Measurements from ENCODE around the gene NUAK2. TPM values are rescaled to one million over a fixed set of nuclear protein-coding genes. Genes with fewer than 3 reads are reported as not detected.

NUAK2 gene
- total RNA-seq, 1 donor, result 34.2 TPM

- H3K27me3 ChIP-seq (ENCODE audit: insufficient read depth, low read length), result peaks cover 4% of the 10 kb centered on the region
- no peak overlapping the region for H3K4me3 ChIP-seq (ENCODE audit: low read length)
- H3K9me3 ChIP-seq (ENCODE audit: low read depth, low read length), result no peaks in the 10 kb centered on the region
- peaks cover 15% of the 10 kb centered on the region for H3K4me1 ChIP-seq (ENCODE audit: insufficient read depth, low read length)
Observed at GRCh38 chr1:205353191-205353590, 31.6 kb upstream of the NUAK2 start.

DNA sequence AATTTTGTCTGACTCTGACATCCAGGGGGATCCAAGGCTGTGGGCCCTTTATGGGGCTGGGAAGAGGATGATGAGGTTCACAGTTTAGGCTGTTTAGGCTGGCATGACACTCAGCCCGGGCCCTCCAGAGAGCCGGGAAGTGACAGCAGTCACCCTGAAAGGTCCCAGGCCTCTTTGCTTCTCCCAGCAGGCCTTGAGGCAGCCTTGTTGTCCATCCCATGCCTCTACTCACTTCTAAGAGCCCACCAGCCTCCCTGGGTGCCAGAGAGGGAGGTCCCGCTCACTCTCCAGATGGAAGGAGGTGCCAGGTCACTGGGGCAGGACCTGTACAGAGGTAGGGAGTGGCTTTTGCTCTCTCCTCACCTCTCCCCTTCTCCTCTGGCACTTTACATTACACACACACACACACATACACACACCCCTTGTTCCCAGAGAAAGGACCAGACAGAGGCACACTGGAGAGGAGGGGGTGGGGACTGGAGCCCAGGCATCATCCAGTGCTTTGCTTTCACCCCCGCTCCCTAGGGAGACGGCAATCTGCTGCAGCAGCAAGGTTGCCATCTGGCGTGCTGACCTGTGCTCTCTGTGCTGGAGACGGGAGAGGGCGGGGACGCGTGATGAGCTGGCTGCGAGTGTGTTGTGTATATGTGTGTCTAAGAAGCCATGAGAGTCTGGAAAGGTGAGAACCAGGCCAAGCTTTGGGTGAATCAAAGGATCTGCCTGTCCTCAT, 30.6 kb upstream of the NUAK2 start:
- Histone ChIP-seq H3K27me3 (ENCODE audit: insufficient read depth, low read length) (peaks cover 2% of the 10 kb centered on the region), H3K4me3 (ENCODE audit: low read length) (no peak overlapping the region), H3K9me3 (ENCODE audit: low read depth, low read length) (no peaks in the 10 kb centered on the region), H3K4me1 (ENCODE audit: insufficient read depth, low read length) (peaks cover 18% of the 10 kb centered on the region)

- peaks cover 12% of the 10 kb centered on the region for H3K27me3 ChIP-seq (ENCODE audit: insufficient read depth, low read length)
Observed at GRCh38 chr1:205350691-205351141, 29.2 kb upstream of the NUAK2 start.

DNA sequence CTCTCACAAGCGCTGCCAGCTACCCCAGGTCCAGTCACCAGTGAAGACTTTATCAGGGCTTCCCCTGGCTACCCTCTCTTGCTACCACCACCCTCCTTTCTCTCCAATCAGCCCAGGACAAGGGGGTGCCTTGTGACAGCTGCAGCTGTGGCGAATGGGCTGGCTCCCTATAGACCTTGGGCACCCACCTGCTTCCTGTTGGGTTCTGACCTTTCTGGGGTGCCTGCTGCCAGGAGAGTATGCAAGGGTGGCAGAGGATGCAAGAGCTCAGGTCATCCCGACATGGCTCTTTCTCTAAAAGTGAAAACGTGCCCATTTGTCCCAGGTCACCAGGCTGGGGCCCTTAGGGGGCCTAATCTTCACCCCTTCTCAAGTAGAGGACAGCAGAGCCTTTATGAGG, 28.6 kb upstream of the NUAK2 start:
- Histone ChIP-seq H3K4me3 (ENCODE audit: low read length) (no peak overlapping the region), H3K4me1 (ENCODE audit: insufficient read depth, low read length) (peaks cover 18% of the 10 kb centered on the region), H3K9me3 (ENCODE audit: low read depth, low read length) (no peaks in the 10 kb centered on the region)

More at GRCh38 chr1:205350691-205351141, 29.2 kb upstream of the NUAK2 start:
- Histone ChIP-seq H3K9me3 (ENCODE audit: low read depth, low read length) (no peaks in the 10 kb centered on the region), H3K4me3 (ENCODE audit: low read length) (no peak overlapping the region), H3K4me1 (ENCODE audit: insufficient read depth, low read length) (peaks cover 18% of the 10 kb centered on the region)

DNA sequence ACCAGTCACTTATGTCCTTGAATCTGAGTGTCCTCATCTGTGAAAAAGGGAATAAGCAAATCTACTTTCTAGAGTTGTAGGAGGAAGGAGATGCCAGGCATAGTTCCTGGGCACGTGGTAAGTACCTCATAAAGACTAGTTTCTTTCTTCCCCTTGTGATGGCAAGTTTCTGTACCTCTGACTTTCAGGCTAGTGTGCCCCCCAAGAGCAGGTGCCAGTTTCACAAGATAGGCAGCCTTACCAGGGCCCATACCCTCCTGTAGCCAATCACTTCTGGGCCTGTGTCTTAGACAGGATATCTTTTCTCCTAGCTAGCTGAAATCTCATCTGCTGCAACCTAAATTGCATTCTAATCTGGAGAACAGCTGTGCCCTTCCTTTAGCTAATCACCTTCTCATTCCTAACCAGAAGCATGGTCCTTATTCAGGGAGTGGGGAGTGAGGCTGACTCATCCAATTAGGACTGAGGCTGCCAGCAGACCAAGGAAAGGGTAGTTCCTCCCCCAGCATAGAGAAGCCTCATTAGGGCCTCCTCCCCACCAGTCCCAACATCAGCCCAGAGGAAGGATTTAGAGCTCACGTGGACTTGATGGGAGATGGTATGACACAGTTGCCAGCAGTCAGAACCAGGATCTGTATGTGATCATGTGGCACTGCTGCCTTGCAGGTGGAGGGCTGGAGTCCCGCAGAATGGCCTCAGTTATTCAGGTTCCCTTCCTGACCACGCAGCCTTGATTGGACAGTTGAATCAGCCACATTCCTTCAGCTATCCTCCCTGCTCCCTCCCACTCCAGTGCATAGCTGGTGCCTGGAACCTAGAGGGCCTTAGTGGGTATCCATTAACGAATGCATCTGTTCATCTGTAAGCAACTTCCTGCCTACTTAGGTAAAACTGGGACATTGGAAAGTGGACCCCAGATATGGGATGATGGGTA, 27.3 kb upstream of the NUAK2 start:
- H3K27me3 ChIP-seq (ENCODE audit: insufficient read depth, low read length), result peaks cover 28% of the 10 kb centered on the region

More for the DNA sequence above, 28.6 kb upstream of the NUAK2 start:
- peaks cover 17% of the 10 kb centered on the region for H3K27me3 ChIP-seq (ENCODE audit: insufficient read depth, low read length)

DNA sequence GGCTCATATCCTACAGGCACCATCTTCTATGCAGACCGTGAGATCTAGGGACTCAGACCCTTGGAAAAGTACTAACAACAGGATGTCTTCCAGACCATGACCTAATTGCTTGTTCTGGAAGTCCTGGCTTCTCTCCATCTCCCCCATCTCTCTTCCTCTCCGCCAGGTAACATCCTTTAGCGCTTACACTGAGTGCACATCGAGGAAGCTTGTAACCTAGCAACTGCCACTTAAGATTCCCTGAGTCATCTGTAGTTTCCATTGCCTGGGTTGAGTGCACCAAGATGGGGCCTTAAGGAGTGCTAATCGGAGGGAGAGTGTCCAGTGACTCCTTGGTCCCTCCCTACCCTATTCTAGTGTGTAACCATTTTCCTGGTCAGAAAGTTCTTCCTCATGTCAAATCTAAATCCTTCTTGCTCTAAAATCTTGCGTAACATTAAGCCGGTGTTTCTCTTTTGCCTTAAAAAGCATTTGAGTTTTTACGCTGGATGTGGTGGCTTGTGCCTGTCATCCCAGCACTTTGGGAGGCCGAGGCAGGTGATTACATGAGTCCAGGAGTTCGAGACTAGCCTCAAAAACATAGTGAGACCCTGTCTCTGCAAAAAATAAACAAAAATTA, 25.5 kb upstream of the NUAK2 start:
- Histone ChIP-seq H3K4me1 (ENCODE audit: insufficient read depth, low read length) (peaks cover 34% of the 10 kb centered on the region), H3K27me3 (ENCODE audit: insufficient read depth, low read length) (peaks cover 43% of the 10 kb centered on the region), H3K4me3 (ENCODE audit: low read length) (no peak overlapping the region), H3K9me3 (ENCODE audit: low read depth, low read length) (no peaks in the 10 kb centered on the region)

More for the DNA sequence above, 27.3 kb upstream of the NUAK2 start:
- H3K9me3 ChIP-seq (ENCODE audit: low read depth, low read length), result no peaks in the 10 kb centered on the region
- peaks cover 27% of the 10 kb centered on the region for H3K4me1 ChIP-seq (ENCODE audit: insufficient read depth, low read length)
- H3K4me3 ChIP-seq (ENCODE audit: low read length), result no peak overlapping the region

- H3K4me3 ChIP-seq (ENCODE audit: low read length), result no peak overlapping the region
- peaks cover 43% of the 10 kb centered on the region for H3K27me3 ChIP-seq (ENCODE audit: insufficient read depth, low read length)
Observed at GRCh38 chr1:205345761-205346160, 24.2 kb upstream of the NUAK2 start.

GRCh38 chr1:205344066-205344928, 22.8 kb upstream of the NUAK2 start:
- Histone ChIP-seq H3K9me3 (ENCODE audit: low read depth, low read length) (no peaks in the 10 kb centered on the region), H3K4me3 (ENCODE audit: low read length) (no peak overlapping the region), H3K27me3 (ENCODE audit: insufficient read depth, low read length) (peaks cover 43% of the 10 kb centered on the region), H3K4me1 (ENCODE audit: insufficient read depth, low read length) (peaks cover 30% of the 10 kb centered on the region)

More at GRCh38 chr1:205345761-205346160, 24.2 kb upstream of the NUAK2 start:
- no peaks in the 10 kb centered on the region for H3K9me3 ChIP-seq (ENCODE audit: low read depth, low read length)
- peaks cover 34% of the 10 kb centered on the region for H3K4me1 ChIP-seq (ENCODE audit: insufficient read depth, low read length)

DNA sequence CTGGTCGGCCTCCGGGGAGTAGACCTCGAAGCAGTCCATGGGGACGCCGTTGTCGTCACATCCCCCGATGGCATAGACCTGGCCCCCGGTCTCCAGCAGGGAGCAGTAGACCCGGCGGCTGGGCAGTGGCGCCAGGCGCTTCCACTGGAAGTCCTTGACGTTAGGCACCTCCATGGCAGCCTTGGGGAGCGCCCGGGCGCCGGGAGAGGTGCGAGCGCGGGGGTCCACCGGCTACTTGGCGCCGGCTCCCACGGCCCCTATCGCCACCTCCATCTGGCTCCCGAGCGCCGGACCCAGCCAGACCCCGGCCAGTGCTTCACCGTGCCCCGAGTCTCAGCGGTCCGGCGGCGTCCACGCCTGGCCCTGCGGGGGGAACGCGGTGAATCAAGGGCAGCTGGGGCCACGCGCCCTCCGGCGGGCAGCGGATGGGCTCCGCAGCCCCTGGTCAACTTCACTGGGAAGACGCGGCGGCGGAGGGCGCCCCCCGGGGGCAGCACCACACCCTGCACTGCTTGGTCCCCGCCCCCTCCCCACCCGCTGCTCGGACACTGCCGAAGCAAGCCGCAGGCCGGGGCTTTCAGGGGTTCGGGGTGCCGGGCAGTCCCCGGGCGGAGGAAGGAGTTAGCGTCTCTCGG, 22.0 kb upstream of the NUAK2 start:
- Histone ChIP-seq H3K4me1 (ENCODE audit: insufficient read depth, low read length) (peaks cover 22% of the 10 kb centered on the region), H3K9me3 (ENCODE audit: low read depth, low read length) (no peaks in the 10 kb centered on the region), H3K4me3 (ENCODE audit: low read length) (no peak overlapping the region), H3K27me3 (ENCODE audit: insufficient read depth, low read length) (peaks cover 43% of the 10 kb centered on the region)

GRCh38 chr1:205342986-205343385, 21.4 kb upstream of the NUAK2 start:
- Histone ChIP-seq H3K4me1 (ENCODE audit: insufficient read depth, low read length) (peaks cover 17% of the 10 kb centered on the region), H3K4me3 (ENCODE audit: low read length) (no peak overlapping the region), H3K27me3 (ENCODE audit: insufficient read depth, low read length) (peaks cover 43% of the 10 kb centered on the region), H3K9me3 (ENCODE audit: low read depth, low read length) (no peaks in the 10 kb centered on the region)

DNA sequence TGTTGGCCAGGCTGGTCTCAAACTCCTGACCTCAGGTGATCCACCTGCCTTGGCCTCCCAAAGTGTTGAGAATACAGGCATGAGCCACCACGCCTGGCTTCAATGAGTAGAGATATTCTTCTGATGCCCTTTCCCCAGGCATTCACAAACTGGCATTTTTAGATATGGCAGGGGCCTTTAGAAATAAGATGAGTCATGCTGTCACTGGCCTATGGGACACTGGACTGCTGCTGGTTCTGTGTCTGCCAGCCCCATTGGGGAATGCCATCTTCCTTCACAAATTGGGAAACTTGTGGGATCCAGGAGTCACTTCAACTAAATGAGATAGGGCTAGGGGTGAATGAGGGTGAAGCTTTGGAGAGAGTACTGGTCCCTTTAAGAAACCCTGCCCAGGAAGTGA, 19.1 kb upstream of the NUAK2 start:
- Histone ChIP-seq H3K9me3 (ENCODE audit: low read depth, low read length) (no peaks in the 10 kb centered on the region), H3K27me3 (ENCODE audit: insufficient read depth, low read length) (peaks cover 30% of the 10 kb centered on the region), H3K4me3 (ENCODE audit: low read length) (no peak overlapping the region), H3K4me1 (ENCODE audit: insufficient read depth, low read length) (peaks cover 16% of the 10 kb centered on the region)

GRCh38 chr1:205339717-205340116, 18.2 kb upstream of the NUAK2 start:
- H3K4me3 ChIP-seq (ENCODE audit: low read length), result no peak overlapping the region
- H3K4me1 ChIP-seq (ENCODE audit: insufficient read depth, low read length), result peaks cover 14% of the 10 kb centered on the region
- H3K27me3 ChIP-seq (ENCODE audit: insufficient read depth, low read length), result peaks cover 21% of the 10 kb centered on the region
- H3K9me3 ChIP-seq (ENCODE audit: low read depth, low read length), result no peaks in the 10 kb centered on the region

- peaks cover 17% of the 10 kb centered on the region for H3K27me3 ChIP-seq (ENCODE audit: insufficient read depth, low read length)
- H3K4me3 ChIP-seq (ENCODE audit: low read length), result no peak overlapping the region
- H3K9me3 ChIP-seq (ENCODE audit: low read depth, low read length), result no peaks in the 10 kb centered on the region
- peaks cover 9% of the 10 kb centered on the region for H3K4me1 ChIP-seq (ENCODE audit: insufficient read depth, low read length)
Observed at GRCh38 chr1:205339197-205339702, 17.7 kb upstream of the NUAK2 start.

DNA sequence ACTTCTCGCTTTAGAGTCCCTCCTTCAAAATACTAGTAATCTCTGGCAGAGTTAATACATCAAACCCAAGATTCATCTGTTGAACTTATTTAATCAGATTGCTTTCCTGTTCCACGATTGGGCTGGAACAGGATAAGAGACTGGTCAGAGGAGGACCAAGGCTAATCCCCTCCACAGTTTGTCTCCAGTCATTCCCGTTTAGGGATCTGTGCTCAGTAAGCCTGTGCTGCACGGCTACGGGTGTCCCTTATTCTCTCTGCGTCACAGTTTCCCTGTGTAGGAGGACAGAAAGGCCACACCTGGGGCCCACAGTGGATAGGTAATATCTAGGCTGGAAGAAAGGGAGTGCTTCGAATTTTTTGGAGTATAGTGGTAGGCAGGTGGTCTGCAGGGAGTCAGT, 16.5 kb upstream of the NUAK2 start:
- H3K9me3 ChIP-seq (ENCODE audit: low read depth, low read length), result no peaks in the 10 kb centered on the region
- no peaks in the 10 kb centered on the region for H3K4me1 ChIP-seq (ENCODE audit: insufficient read depth, low read length)
- peaks cover 8% of the 10 kb centered on the region for H3K27me3 ChIP-seq (ENCODE audit: insufficient read depth, low read length)
- H3K4me3 ChIP-seq (ENCODE audit: low read length), result no peak overlapping the region
